Epithelial cell of proximal tubule (primary cell): ENCODE data around the gene LMF2. TPM values are rescaled to one million over a fixed set of nuclear protein-coding genes. Genes with fewer than 3 reads are reported as not detected.

ENCODE experiments used
- DNase-seq: peaks from one replicate; pipeline ENCODE4 v3.0.0-alpha.2; 2011; ENCODE audit warnings: low read depth
- H3K4me3 ChIP-seq: 2 replicates; pipeline ENCODE4 v1.5.1; 2011; ENCODE audit warnings: low read depth, mild to moderate bottlenecking, low read length
- total RNA-seq: library from RNA; depleted of rRNA; stranded (reverse); fragments of >200 nt; gene quantifications from 2 replicates; pipeline ENCODE4 v1.2.3, GENCODE V29; 2015
- TF ChIP-seq, protein P1 (sequence below): conservative IDR thresholded peaks from 2 replicates; pipeline ENCODE4 v1.5.1; 2012; ENCODE audit warnings: low read depth, mild to moderate bottlenecking, low read length

Gene LMF2
- total RNA-seq, 1 donor from 2014 or later = 69.2 TPM

- DNase-seq = no peak
- TF ChIP-seq, protein P1, sequence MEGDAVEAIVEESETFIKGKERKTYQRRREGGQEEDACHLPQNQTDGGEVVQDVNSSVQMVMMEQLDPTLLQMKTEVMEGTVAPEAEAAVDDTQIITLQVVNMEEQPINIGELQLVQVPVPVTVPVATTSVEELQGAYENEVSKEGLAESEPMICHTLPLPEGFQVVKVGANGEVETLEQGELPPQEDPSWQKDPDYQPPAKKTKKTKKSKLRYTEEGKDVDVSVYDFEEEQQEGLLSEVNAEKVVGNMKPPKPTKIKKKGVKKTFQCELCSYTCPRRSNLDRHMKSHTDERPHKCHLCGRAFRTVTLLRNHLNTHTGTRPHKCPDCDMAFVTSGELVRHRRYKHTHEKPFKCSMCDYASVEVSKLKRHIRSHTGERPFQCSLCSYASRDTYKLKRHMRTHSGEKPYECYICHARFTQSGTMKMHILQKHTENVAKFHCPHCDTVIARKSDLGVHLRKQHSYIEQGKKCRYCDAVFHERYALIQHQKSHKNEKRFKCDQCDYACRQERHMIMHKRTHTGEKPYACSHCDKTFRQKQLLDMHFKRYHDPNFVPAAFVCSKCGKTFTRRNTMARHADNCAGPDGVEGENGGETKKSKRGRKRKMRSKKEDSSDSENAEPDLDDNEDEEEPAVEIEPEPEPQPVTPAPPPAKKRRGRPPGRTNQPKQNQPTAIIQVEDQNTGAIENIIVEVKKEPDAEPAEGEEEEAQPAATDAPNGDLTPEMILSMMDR = no peak
- H3K4me3 ChIP-seq = peak overlapping the region; percentile 39
These were observed 40.8 kb upstream of the LMF2 start for GRCh38 chr22:50548040-50548920.

DNA sequence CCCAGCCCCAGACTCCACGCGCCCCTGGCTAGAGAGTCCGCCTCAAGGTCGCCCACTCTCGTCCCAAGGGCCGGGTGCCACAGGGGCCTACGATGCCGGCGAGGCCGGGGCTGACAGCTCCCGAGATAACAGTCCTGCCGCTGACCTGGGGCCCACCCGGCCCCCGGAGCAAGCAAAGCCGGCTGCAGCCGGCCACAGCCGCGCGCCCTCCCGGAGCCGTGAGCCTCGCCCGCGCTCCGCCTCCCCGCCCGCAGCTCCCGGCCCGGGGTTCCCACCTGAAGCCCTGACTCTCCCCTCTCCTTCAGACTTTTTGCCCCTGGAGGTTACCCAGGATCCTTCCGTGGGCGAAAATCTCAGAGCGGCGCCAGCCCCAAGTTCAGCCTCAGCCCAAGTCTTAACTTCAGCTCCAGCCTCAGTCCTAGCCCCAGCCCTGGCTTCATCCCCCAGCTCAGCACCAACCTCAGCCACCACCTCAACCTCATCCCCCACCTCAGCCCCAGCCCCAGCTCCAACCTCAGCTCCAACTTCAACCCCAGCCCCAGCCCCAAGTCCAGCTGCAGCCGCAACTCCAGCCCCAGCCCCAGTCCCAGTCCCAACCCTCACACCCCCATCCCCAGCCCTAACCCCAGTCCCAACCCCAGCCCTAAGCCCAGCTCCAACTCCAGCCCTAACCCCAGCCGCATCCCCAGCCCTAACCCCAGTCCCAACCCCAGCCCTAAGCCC lies 39.9 kb upstream of the LMF2 start:
- no peak for DNase-seq
- TF ChIP-seq, protein P1 = no peak
- no peak overlapping the region for H3K4me3 ChIP-seq

- no peak for DNase-seq
- H3K4me3 ChIP-seq = no peak overlapping the region
- TF ChIP-seq, protein P1 = no peak
These were observed 39.1 kb upstream of the LMF2 start for GRCh38 chr22:50546326-50547262.

DNA sequence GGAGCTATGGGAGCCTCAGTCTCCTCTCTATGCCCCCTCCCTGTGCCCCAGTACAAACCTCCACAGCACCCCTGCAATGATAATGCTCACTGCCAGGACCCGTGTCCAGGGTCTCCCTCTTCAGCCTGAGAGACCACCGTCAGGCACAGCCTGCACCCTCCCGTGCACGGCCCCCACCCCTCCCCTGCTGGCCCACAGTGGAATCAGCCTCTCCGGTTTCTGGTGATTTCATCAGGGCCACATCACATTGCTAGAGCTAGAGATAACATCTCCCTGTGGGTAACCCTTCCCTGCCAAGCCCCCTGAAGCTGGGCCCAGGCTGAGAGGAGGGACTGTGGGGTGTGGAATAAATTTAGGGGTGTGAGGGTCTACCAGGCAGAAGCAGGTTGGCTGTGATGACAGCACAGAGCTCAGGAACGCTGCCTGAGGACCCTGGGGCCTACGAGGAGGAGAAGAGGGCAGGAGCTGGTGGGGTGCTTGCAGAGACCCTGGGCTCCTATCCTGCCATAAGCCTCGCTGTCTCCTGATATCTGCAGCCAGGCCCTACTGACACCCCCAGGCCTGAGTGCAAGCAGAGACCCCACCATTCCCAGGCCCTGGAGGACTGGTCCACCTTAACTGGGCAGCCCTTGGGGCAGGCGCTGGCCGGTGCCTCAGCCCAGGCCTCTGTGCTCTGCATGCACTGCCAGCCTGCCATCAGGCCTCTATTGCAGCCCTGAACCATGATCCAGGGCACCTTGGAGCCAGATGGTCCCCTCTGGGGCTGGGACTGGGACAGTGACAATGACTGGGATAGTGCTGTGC lies 38.2 kb upstream of the LMF2 start, which contains the start of gene KLHDC7B:
Gene KLHDC7B (plus strand): TSS at position 378 of the 804 bp plus-strand sequence. CDS start 345 bp downstream, at position 723.
- DNase-seq = no peak
- TF ChIP-seq, protein P1 = no peak
- no peak within 1 kb of the TSS for H3K4me3 ChIP-seq

- no peak overlapping the region for H3K4me3 ChIP-seq
- TF ChIP-seq, protein P1 = no peak
- no peak for DNase-seq
These were observed 37.3 kb upstream of the LMF2 start for GRCh38 chr22:50544746-50545253.
